Measurements from ENCODE around the gene SH3PXD2B. TPM values are rescaled to one million over a fixed set of nuclear protein-coding genes. Genes with fewer than 3 reads are reported as not detected.

Gene SH3PXD2B
- total RNA-seq, 1 experiment from 2014 or later: 47.7 TPM

- H3K36me3 ChIP-seq (replicated peaks; ENCODE audit: control insufficient read depth, insufficient read depth, low read length): no peaks in the 10 kb centered on the region
- no peaks in the 10 kb centered on the region for H3K27me3 ChIP-seq (ENCODE audit: control insufficient read depth, insufficient read depth, low read length)
- no peak for DNase-seq
- no peak overlapping the region for H3K4me3 ChIP-seq (ENCODE audit: insufficient read depth, low read depth, low read length)
Observed at GRCh38 chr5:172478256-172478655, 23.9 kb upstream of the SH3PXD2B start.

- no peaks in the 10 kb centered on the region for H3K36me3 ChIP-seq (replicated peaks; ENCODE audit: control insufficient read depth, insufficient read depth, low read length)
- no peak overlapping the region for H3K4me3 ChIP-seq (ENCODE audit: insufficient read depth, low read depth, low read length)
- no peak for DNase-seq
- no peaks in the 10 kb centered on the region for H3K27me3 ChIP-seq (ENCODE audit: control insufficient read depth, insufficient read depth, low read length)
Observed at GRCh38 chr5:172477466-172477865, 23.1 kb upstream of the SH3PXD2B start.

GRCh38 chr5:172474293-172474692, 20.0 kb upstream of the SH3PXD2B start:
- Histone ChIP-seq H3K36me3 (replicated peaks; ENCODE audit: control insufficient read depth, insufficient read depth, low read length) (no peaks in the 10 kb centered on the region), H3K27me3 (ENCODE audit: control insufficient read depth, insufficient read depth, low read length) (no peaks in the 10 kb centered on the region), H3K4me3 (ENCODE audit: insufficient read depth, low read depth, low read length) (no peak overlapping the region)
- DNase-seq: no peak

- H3K27me3 ChIP-seq (ENCODE audit: control insufficient read depth, insufficient read depth, low read length): no peaks in the 10 kb centered on the region
Observed at GRCh38 chr5:172473427-172473826, 19.1 kb upstream of the SH3PXD2B start.

GRCh38 chr5:172469697-172470096, 15.4 kb upstream of the SH3PXD2B start:
- Histone ChIP-seq H3K27me3 (ENCODE audit: control insufficient read depth, insufficient read depth, low read length) (no peaks in the 10 kb centered on the region), H3K4me3 (ENCODE audit: insufficient read depth, low read depth, low read length) (no peak overlapping the region), H3K36me3 (replicated peaks; ENCODE audit: control insufficient read depth, insufficient read depth, low read length) (no peaks in the 10 kb centered on the region)
- DNase-seq: no peak

More at GRCh38 chr5:172473427-172473826, 19.1 kb upstream of the SH3PXD2B start:
- DNase-seq: no peak
- no peak overlapping the region for H3K4me3 ChIP-seq (ENCODE audit: insufficient read depth, low read depth, low read length)
- no peaks in the 10 kb centered on the region for H3K36me3 ChIP-seq (replicated peaks; ENCODE audit: control insufficient read depth, insufficient read depth, low read length)

GRCh38 chr5:172466062-172466461, 11.7 kb upstream of the SH3PXD2B start:
- DNase-seq: no peak
- H3K36me3 ChIP-seq (replicated peaks; ENCODE audit: control insufficient read depth, insufficient read depth, low read length): no peaks in the 10 kb centered on the region
- no peaks in the 10 kb centered on the region; the same call in 1 of the 2 replicates for H3K27me3 ChIP-seq (ENCODE audit: control insufficient read depth, insufficient read depth, low read length)
- no peak overlapping the region for H3K4me3 ChIP-seq (ENCODE audit: insufficient read depth, low read depth, low read length)

GRCh38 chr5:172463031-172463430, 8.7 kb upstream of the SH3PXD2B start:
- Histone ChIP-seq H3K4me3 (ENCODE audit: insufficient read depth, low read depth, low read length) (no peak overlapping the region), H3K27me3 (ENCODE audit: control insufficient read depth, insufficient read depth, low read length) (no peaks in the 10 kb centered on the region; the same call in 1 of the 2 replicates), H3K36me3 (replicated peaks; ENCODE audit: control insufficient read depth, insufficient read depth, low read length) (no peaks in the 10 kb centered on the region)
- DNase-seq: no peak

GRCh38 chr5:172459783-172460165, 5.4 kb upstream of the SH3PXD2B start:
- H3K36me3 ChIP-seq (replicated peaks; ENCODE audit: control insufficient read depth, insufficient read depth, low read length): no peaks in the 10 kb centered on the region
- H3K4me3 ChIP-seq (ENCODE audit: insufficient read depth, low read depth, low read length): no peak overlapping the region
- no peak for DNase-seq
- H3K27me3 ChIP-seq (ENCODE audit: control insufficient read depth, insufficient read depth, low read length): no peaks in the 10 kb centered on the region; the same call in 1 of the 2 replicates

GRCh38 chr5:172458976-172459782, 4.9 kb upstream of the SH3PXD2B start:
- no peak for DNase-seq
- Histone ChIP-seq H3K4me3 (ENCODE audit: insufficient read depth, low read depth, low read length) (no peak overlapping the region), H3K36me3 (replicated peaks; ENCODE audit: control insufficient read depth, insufficient read depth, low read length) (no peaks in the 10 kb centered on the region)

GRCh38 chr5:172456076-172456722, 1.9 kb upstream of the SH3PXD2B start:
- H3K27me3 ChIP-seq (ENCODE audit: control insufficient read depth, insufficient read depth, low read length): no peaks in the 10 kb centered on the region
- H3K4me3 ChIP-seq (ENCODE audit: insufficient read depth, low read depth, low read length): no peak overlapping the region
- no peak for DNase-seq
- H3K36me3 ChIP-seq (replicated peaks; ENCODE audit: control insufficient read depth, insufficient read depth, low read length): no peaks in the 10 kb centered on the region; the same call in 1 of the 2 replicates

More at GRCh38 chr5:172458976-172459782, 4.9 kb upstream of the SH3PXD2B start:
- no peaks in the 10 kb centered on the region; the same call in 1 of the 2 replicates for H3K27me3 ChIP-seq (ENCODE audit: control insufficient read depth, insufficient read depth, low read length)

GRCh38 chr5:172455511-172456061, 1.3 kb upstream of the SH3PXD2B start:
- H3K27me3 ChIP-seq (ENCODE audit: control insufficient read depth, insufficient read depth, low read length): no peaks in the 10 kb centered on the region
- H3K36me3 ChIP-seq (replicated peaks; ENCODE audit: control insufficient read depth, insufficient read depth, low read length): peaks cover 2% of the 10 kb centered on the region
- DNase-seq: no peak
- H3K4me3 ChIP-seq (ENCODE audit: insufficient read depth, low read depth, low read length): no peak overlapping the region

GRCh38 chr5:172455087-172455381, 709 bp upstream of the SH3PXD2B start:
- peak overlapping the region; percentile 30 for H3K4me3 ChIP-seq (ENCODE audit: insufficient read depth, low read depth, low read length)
- DNase-seq: no peak
- peaks cover 2% of the 10 kb centered on the region for H3K36me3 ChIP-seq (replicated peaks; ENCODE audit: control insufficient read depth, insufficient read depth, low read length)
- H3K27me3 ChIP-seq (ENCODE audit: control insufficient read depth, insufficient read depth, low read length): no peaks in the 10 kb centered on the region

GRCh38 chr5:172453986-172454357, 353 bp downstream of the SH3PXD2B start:
- DNase-seq: peak; percentile 89
- H3K4me3 ChIP-seq (ENCODE audit: insufficient read depth, low read depth, low read length): peak overlapping the region; percentile 92
- H3K27me3 ChIP-seq (ENCODE audit: control insufficient read depth, insufficient read depth, low read length): no peaks in the 10 kb centered on the region
- peaks cover 2% of the 10 kb centered on the region for H3K36me3 ChIP-seq (replicated peaks; ENCODE audit: control insufficient read depth, insufficient read depth, low read length)

- H3K36me3 ChIP-seq (replicated peaks; ENCODE audit: control insufficient read depth, insufficient read depth, low read length): peaks cover 2% of the 10 kb centered on the region
- peak overlapping the region; percentile 92 for H3K4me3 ChIP-seq (ENCODE audit: insufficient read depth, low read depth, low read length)
- no peaks in the 10 kb centered on the region for H3K27me3 ChIP-seq (ENCODE audit: control insufficient read depth, insufficient read depth, low read length)
- DNase-seq: peak; percentile 82
Observed at GRCh38 chr5:172453206-172453985, 929 bp downstream of the SH3PXD2B start.
